Smooth muscle cell (in vitro differentiated cells): Measurements from ENCODE around the gene TNFAIP1. TPM values are rescaled to one million over a fixed set of nuclear protein-coding genes. Genes with fewer than 3 reads are reported as not detected.

Experiments used
- DNase-seq: peaks from one replicate; lab custom pipeline; 2025; ENCODE audit not compliant: unreplicated experiment; lab: John Stamatoyannopoulos, UW
- H2AFZ ChIP-seq: fragments of 200-600 bp; sonication (generic); 2 replicates; pipeline ENCODE4 v1.6.0; 2016; ENCODE audit warnings: antibody characterized with exemption, low read depth, mild to moderate bottlenecking
- H3F3A ChIP-seq: fragments of 200-600 bp; sonication (generic); 2 replicates; pipeline ENCODE4 v1.6.0; 2017; ENCODE audit warnings: antibody characterized with exemption, low read depth
- H3K27ac ChIP-seq: fragments of 200-600 bp; sonication (generic); 2 replicates; pipeline ENCODE4 v1.5.1; 2016; ENCODE audit warnings: low read depth, mild to moderate bottlenecking
- H3K27me3 ChIP-seq: fragments of 200-600 bp; sonication (generic); 2 replicates; pipeline ENCODE4 v1.6.1; 2016; ENCODE audit warnings: low read depth, mild to moderate bottlenecking
- H3K36me3 ChIP-seq: fragments of 200-600 bp; sonication (generic); 2 replicates; pipeline ENCODE4 v1.5.1; 2016; ENCODE audit warnings: low read depth
- H3K4me1 ChIP-seq: fragments of 200-600 bp; sonication (generic); 2 replicates; pipeline ENCODE4 v1.5.1; 2016; ENCODE audit warnings: low read depth
- H3K4me2 ChIP-seq: fragments of 200-600 bp; sonication (generic); 2 replicates; pipeline ENCODE4 v1.6.0; 2016; ENCODE audit warnings: mild to moderate bottlenecking
- H3K4me3 ChIP-seq: fragments of 200-600 bp; sonication (generic); 2 replicates; pipeline ENCODE4 v1.5.1; 2016; ENCODE audit warnings: mild to moderate bottlenecking
- H3K79me2 ChIP-seq: fragments of 200-600 bp; sonication (generic); 2 replicates; pipeline ENCODE4 v1.6.0; 2016; ENCODE audit warnings: low read depth, mild to moderate bottlenecking
- H3K9ac ChIP-seq: fragments of 200-600 bp; sonication (generic); 2 replicates; pipeline ENCODE4 v1.6.0; 2016; ENCODE audit warnings: low read depth
- H3K9me3 ChIP-seq: fragments of 200-600 bp; sonication (generic); replicated peaks from 2 replicates; pipeline ENCODE4 v1.5.1; 2016; ENCODE audit warnings: low read depth
- H4K20me1 ChIP-seq: fragments of 200-600 bp; sonication (generic); 2 replicates; pipeline ENCODE4 v1.6.0; 2016; ENCODE audit warnings: low read depth
- WGBS: methylation state at CpG from one replicate; pipeline ENCODE4 v1.1.7; 2016; ENCODE audit warnings: low lambda C conversion rate; 5-methylcytosine and 5-hydroxymethylcytosine counted together
- polyA plus RNA-seq: library from polyadenylated mRNA; unstranded; fragments of >200 nt; fragmentation: Nextera tagmentation; extraction: Ambion mirVana; gene quantifications from 2 replicates; pipeline ENCODE4 v1.2.1, GENCODE V29; 2016
- total RNA-seq: library from RNA; depleted of rRNA; stranded (reverse); fragments of >200 nt; gene quantifications from 2 replicates; pipeline ENCODE4 v1.2.3, GENCODE V29; 2014
- TF ChIP-seq, protein P1 (sequence below): fragments of 200-600 bp; sonication (generic); IDR thresholded peaks from 2 replicates; pipeline ENCODE4 v1.5.1; 2017; ENCODE audit warnings: borderline replicate concordance, mild to moderate bottlenecking, antibody characterized with exemption; ENCODE audit not compliant: insufficient read depth, poor library complexity, severe bottlenecking

The TNFAIP1 gene
- total and polyA plus RNA-seq, 2 experiments from 2014 or later, result 75.0 to 81.0 TPM

DNA sequence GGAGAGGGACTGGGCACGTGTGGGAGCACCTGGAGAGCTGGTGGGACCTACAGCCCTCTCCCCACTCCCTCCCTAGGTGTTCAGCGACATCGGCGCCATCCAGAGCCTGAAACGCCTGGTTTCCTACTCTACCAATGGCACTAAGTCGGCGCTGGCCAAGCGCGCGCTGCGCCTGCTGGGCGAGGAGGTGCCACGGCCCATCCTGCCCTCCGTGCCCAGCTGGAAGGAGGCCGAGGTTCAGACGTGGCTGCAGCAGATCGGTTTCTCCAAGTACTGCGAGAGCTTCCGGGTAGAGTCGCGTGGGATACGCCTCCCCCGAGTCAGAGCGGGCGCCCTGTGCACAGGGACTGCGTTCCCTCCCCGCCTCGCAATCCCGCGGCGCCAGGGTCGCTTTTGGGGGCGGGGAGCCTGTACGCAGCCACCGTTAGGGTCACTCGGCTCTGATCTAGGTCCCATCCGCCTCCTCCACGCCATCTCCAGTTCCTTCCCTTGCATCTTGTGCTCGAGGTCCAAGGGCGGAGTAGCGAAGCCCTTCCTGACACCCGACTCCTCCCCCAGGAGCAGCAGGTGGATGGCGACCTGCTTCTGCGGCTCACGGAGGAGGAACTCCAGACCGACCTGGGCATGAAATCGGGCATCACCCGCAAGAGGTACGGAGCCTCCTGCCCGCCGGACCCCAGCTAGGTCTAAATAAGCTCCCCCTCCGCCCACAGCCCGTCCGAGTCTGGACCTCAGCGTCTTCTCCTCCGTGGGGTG, 48.9 kb downstream of the TNFAIP1 start:
- Histone ChIP-seq H3K27me3 (peaks cover 27% of the 10 kb centered on the region), H3K4me3 (peak overlapping the region; percentile 32), H3F3A (no peaks in the 10 kb centered on the region), H3K9me3 (no peaks in the 10 kb centered on the region), H2AFZ (no peak overlapping the region), H3K36me3 (peaks cover 3% of the 10 kb centered on the region), H4K20me1 (peaks cover 53% of the 10 kb centered on the region), H3K79me2 (no peaks in the 10 kb centered on the region), H3K27ac (no peak overlapping the region), H3K4me2 (peak overlapping the region; percentile 62), H3K9ac (no peak overlapping the region), H3K4me1 (no peaks in the 10 kb centered on the region)
- DNase-seq, result no peak
- TF ChIP-seq, protein P1, sequence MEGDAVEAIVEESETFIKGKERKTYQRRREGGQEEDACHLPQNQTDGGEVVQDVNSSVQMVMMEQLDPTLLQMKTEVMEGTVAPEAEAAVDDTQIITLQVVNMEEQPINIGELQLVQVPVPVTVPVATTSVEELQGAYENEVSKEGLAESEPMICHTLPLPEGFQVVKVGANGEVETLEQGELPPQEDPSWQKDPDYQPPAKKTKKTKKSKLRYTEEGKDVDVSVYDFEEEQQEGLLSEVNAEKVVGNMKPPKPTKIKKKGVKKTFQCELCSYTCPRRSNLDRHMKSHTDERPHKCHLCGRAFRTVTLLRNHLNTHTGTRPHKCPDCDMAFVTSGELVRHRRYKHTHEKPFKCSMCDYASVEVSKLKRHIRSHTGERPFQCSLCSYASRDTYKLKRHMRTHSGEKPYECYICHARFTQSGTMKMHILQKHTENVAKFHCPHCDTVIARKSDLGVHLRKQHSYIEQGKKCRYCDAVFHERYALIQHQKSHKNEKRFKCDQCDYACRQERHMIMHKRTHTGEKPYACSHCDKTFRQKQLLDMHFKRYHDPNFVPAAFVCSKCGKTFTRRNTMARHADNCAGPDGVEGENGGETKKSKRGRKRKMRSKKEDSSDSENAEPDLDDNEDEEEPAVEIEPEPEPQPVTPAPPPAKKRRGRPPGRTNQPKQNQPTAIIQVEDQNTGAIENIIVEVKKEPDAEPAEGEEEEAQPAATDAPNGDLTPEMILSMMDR, result no peak
- WGBS, result 37% methylated on average over 56 of the region's 56 CpGs

DNA sequence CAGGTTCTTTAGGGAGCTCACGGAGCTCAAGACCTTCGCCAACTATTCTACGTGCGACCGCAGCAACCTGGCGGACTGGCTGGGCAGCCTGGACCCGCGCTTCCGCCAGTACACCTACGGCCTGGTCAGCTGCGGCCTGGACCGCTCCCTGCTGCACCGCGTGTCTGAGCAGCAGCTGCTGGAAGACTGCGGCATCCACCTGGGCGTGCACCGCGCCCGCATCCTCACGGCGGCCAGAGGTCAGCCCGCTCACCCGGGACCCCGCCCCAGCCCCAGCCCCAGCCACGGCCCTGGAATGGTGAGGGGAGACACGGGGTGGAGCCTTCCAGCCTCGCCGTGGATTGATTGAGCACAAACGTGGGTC, 49.5 kb downstream of the TNFAIP1 start:
- no peaks in the 10 kb centered on the region for H3K9me3 ChIP-seq
- no peaks in the 10 kb centered on the region for H3K79me2 ChIP-seq
- H3K27ac ChIP-seq, result no peak overlapping the region
- 56% methylated on average over 29 of the region's 29 CpGs for WGBS
- H3K4me2 ChIP-seq, result peak overlapping the region; percentile 62
- H2AFZ ChIP-seq, result no peak overlapping the region
- H3K4me1 ChIP-seq, result no peaks in the 10 kb centered on the region
- H4K20me1 ChIP-seq, result peaks cover 47% of the 10 kb centered on the region
- peaks cover 6% of the 10 kb centered on the region for H3K36me3 ChIP-seq
- peaks cover 27% of the 10 kb centered on the region for H3K27me3 ChIP-seq
- H3K9ac ChIP-seq, result no peak overlapping the region
- TF ChIP-seq, protein P1, result no peak
- H3F3A ChIP-seq, result no peaks in the 10 kb centered on the region
- DNase-seq, result no peak
- H3K4me3 ChIP-seq, result peak overlapping the region; percentile 32

DNA sequence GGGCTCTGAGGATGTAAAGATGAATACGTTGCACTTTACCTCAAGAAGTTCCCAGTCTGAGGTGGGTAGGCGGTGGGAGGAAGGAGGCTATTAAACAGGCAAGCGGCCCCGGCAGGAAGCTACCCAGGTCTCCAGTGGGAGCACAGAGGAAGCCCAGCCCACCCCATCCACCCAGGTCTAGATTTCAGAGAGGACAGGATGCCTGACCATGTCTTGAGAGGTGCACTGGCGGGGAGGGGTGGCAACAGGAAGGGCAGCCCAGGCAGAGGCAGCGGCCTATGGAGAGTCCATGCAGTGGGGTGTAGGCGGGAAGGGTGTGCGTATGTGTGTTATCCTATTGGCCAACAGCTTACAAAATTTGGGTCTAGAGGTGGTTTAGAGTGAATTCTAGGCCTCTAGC, 49.8 kb downstream of the TNFAIP1 start:
- H3K4me2 ChIP-seq, result no peak overlapping the region
- no peak overlapping the region for H3K4me3 ChIP-seq
- H4K20me1 ChIP-seq, result peaks cover 43% of the 10 kb centered on the region
- no peak for DNase-seq
- 96% methylated on average over 8 of the region's 8 CpGs for WGBS
- H3K4me1 ChIP-seq, result no peaks in the 10 kb centered on the region
- no peak overlapping the region for H3K27ac ChIP-seq
- peaks cover 8% of the 10 kb centered on the region for H3K36me3 ChIP-seq
- no peaks in the 10 kb centered on the region for H3K9me3 ChIP-seq
- no peaks in the 10 kb centered on the region for H3K79me2 ChIP-seq
- H3K9ac ChIP-seq, result no peak overlapping the region
- H2AFZ ChIP-seq, result no peak overlapping the region
- TF ChIP-seq, protein P1, result no peak
- peaks cover 27% of the 10 kb centered on the region for H3K27me3 ChIP-seq
- H3F3A ChIP-seq, result no peaks in the 10 kb centered on the region

- Histone ChIP-seq H3K79me2 (no peaks in the 10 kb centered on the region), H3K9ac (no peak overlapping the region), H2AFZ (no peak overlapping the region), H3K4me2 (no peak overlapping the region), H3K27ac (no peak overlapping the region), H3K4me1 (no peaks in the 10 kb centered on the region), H3K36me3 (peaks cover 8% of the 10 kb centered on the region), H3K4me3 (no peak overlapping the region), H3F3A (no peaks in the 10 kb centered on the region), H4K20me1 (peaks cover 33% of the 10 kb centered on the region), H3K27me3 (peaks cover 22% of the 10 kb centered on the region), H3K9me3 (no peaks in the 10 kb centered on the region)
- TF ChIP-seq, protein P1, result no peak
- no peak for DNase-seq
These were observed 50.8 kb downstream of the TNFAIP1 start for GRCh38 chr17:28386391-28386790.
